ENCODE results near the gene INSR.
A peak's percentile ranks its signal among the peaks of the same experiment; 100 is the strongest.

Gene INSR

GRCh38 chr19:7106711-7107657, 187.2 kb downstream of the INSR start:
- Histone ChIP-seq H3K4me3 (replicated peaks; ENCODE audit: insufficient read depth, low read length) (no peak overlapping the region), H3K27ac (replicated peaks) (no peak overlapping the region), H3K27me3 (ENCODE audit: insufficient read depth, poor library complexity, severe bottlenecking) (no peaks in the 10 kb centered on the region)
- no peak for TF ChIP-seq SPI1 (IDR thresholded peaks at IDR 0.05; ENCODE audit: borderline replicate concordance, low read depth)
- TF ChIP-seq CTCF (IDR thresholded peaks at IDR 0.05; ENCODE audit: insufficient read depth, low read length), result no peak
- TF ChIP-seq POLR2AphosphoS5 (IDR thresholded peaks at IDR 0.05; ENCODE audit: low read depth), result no peak
- no peak for TF ChIP-seq GABPA (IDR thresholded peaks at IDR 0.05; ENCODE audit: low read depth)
- no peak for TF ChIP-seq REST (IDR thresholded peaks at IDR 0.05; ENCODE audit: insufficient replicate concordance, low read depth)
- DNase-seq (ENCODE audit: low read depth in 1 of 2, low spot score in 1 of 2), result no peak

GRCh38 chr19:7104747-7105447, 189.3 kb downstream of the INSR start:
- no peak overlapping the region for H3K4me3 ChIP-seq (replicated peaks; ENCODE audit: insufficient read depth, low read length)
- H3K27ac ChIP-seq (replicated peaks), result no peak overlapping the region
- TF ChIP-seq POLR2AphosphoS5 (IDR thresholded peaks at IDR 0.05; ENCODE audit: low read depth) (no peak), CTCF (IDR thresholded peaks at IDR 0.05; ENCODE audit: insufficient read depth, low read length) (no peak), REST (IDR thresholded peaks at IDR 0.05; ENCODE audit: insufficient replicate concordance, low read depth) (no peak), SPI1 (IDR thresholded peaks at IDR 0.05; ENCODE audit: borderline replicate concordance, low read depth) (no peak), GABPA (IDR thresholded peaks at IDR 0.05; ENCODE audit: low read depth) (no peak)
- H3K27me3 ChIP-seq (ENCODE audit: insufficient read depth, poor library complexity, severe bottlenecking), result no peaks in the 10 kb centered on the region
- DNase-seq (ENCODE audit: low read depth in 1 of 2, low spot score in 1 of 2), result peak in 1 of 2 experiments; percentile 40

GRCh38 chr19:7101498-7102253, 192.5 kb downstream of the INSR start:
- no peak overlapping the region for H3K4me3 ChIP-seq (replicated peaks; ENCODE audit: insufficient read depth, low read length)
- H3K27ac ChIP-seq (replicated peaks), result no peak overlapping the region
- DNase-seq (ENCODE audit: low read depth in 1 of 2, low spot score in 1 of 2), result no peak
- H3K27me3 ChIP-seq (ENCODE audit: insufficient read depth, poor library complexity, severe bottlenecking), result no peaks in the 10 kb centered on the region
- no peak for TF ChIP-seq GABPA (IDR thresholded peaks at IDR 0.05; ENCODE audit: low read depth)
- TF ChIP-seq POLR2AphosphoS5 (IDR thresholded peaks at IDR 0.05; ENCODE audit: low read depth), result no peak
- TF ChIP-seq REST (IDR thresholded peaks at IDR 0.05; ENCODE audit: insufficient replicate concordance, low read depth), result no peak
- TF ChIP-seq CTCF (IDR thresholded peaks at IDR 0.05; ENCODE audit: insufficient read depth, low read length), result no peak
- no peak for TF ChIP-seq SPI1 (IDR thresholded peaks at IDR 0.05; ENCODE audit: borderline replicate concordance, low read depth)
